Neuronal stem cell (in vitro differentiated cells): Measurements from ENCODE around the gene FYN.
A peak's percentile ranks its signal among the peaks of the same experiment; 100 is the strongest.

ENCODE experiments used
- DNase-seq: peaks from one replicate; pipeline ENCODE4 v3.0.0-alpha.2; 2013; ENCODE audit warnings: low spot score
- H2AFZ ChIP-seq: one replicate; pipeline ENCODE4 v1.6.1; 2013; ENCODE audit warnings: mild to moderate bottlenecking, low read length, inconsistent platforms
- H2AK5ac ChIP-seq: 2 replicates; pipeline ENCODE4 v1.6.1; 2013; ENCODE audit warnings: low read depth, mild to moderate bottlenecking, inconsistent platforms, low read length, moderate library complexity, mixed read lengths
- H2BK120ac ChIP-seq: 2 replicates; pipeline ENCODE4 v1.6.1; 2013; ENCODE audit warnings: low read depth, mild to moderate bottlenecking, inconsistent platforms, low read length, moderate library complexity, mixed read lengths
- H2BK12ac ChIP-seq: one replicate; pipeline ENCODE4 v1.6.1; 2013; ENCODE audit warnings: low read length, inconsistent platforms
- H2BK15ac ChIP-seq: 2 replicates; pipeline ENCODE4 v1.6.1; 2013; ENCODE audit warnings: mild to moderate bottlenecking, low read length, inconsistent platforms, mixed read lengths
- H2BK5ac ChIP-seq: one replicate; pipeline ENCODE4 v1.6.1; 2013; ENCODE audit warnings: inconsistent platforms, mild to moderate bottlenecking, low read length, moderate library complexity
- H3K14ac ChIP-seq: one replicate; pipeline ENCODE4 v1.6.1; 2013; ENCODE audit warnings: low read length, inconsistent platforms
- H3K18ac ChIP-seq: 2 replicates; pipeline ENCODE4 v1.6.1; 2013; ENCODE audit warnings: low read length, inconsistent platforms
- H3K23ac ChIP-seq: 2 replicates; pipeline ENCODE4 v1.6.1; 2013; ENCODE audit warnings: low read depth, mild to moderate bottlenecking, mixed read lengths, low read length, inconsistent platforms; ENCODE audit not compliant: poor library complexity
- H3K27ac ChIP-seq: replicated peaks from 3 replicates; pipeline ENCODE4 v1.5.1; 2013; ENCODE audit warnings: low read length, inconsistent platforms
- H3K27me3 ChIP-seq, 3 experiments: 2 replicates each; pipeline ENCODE4 v1.6.1; 2013; ENCODE audit warnings: low read length in 3 of 3, mild to moderate bottlenecking in 2 of 3, inconsistent platforms in 1 of 3, low read depth in 1 of 3, mixed read lengths in 1 of 3, moderate library complexity in 1 of 3; ENCODE audit not compliant: control insufficient read depth in 3 of 3, insufficient read depth in 3 of 3
- H3K36me3 ChIP-seq, 2 donors: replicated peaks in 1 of 2; 2 replicates each; pipeline ENCODE4 v1.6.1; 2013; ENCODE audit warnings: low read length in 2 of 2; ENCODE audit not compliant: control insufficient read depth in 2 of 2, insufficient read depth in 2 of 2
- H3K4ac ChIP-seq: 2 replicates; pipeline ENCODE4 v1.6.1; 2013; ENCODE audit warnings: inconsistent platforms, mild to moderate bottlenecking, low read length, moderate library complexity
- H3K4me1 ChIP-seq, 2 donors: 1 replicate in 1 of 2; 2 replicates in 1 of 2; pipeline ENCODE4 v1.6.1; 2013; ENCODE audit warnings: low read length in 2 of 2, low read depth in 1 of 2; ENCODE audit not compliant: control insufficient read depth in 2 of 2, insufficient read depth in 1 of 2
- H3K4me2 ChIP-seq: one replicate; pipeline ENCODE4 v1.6.1; 2013; ENCODE audit warnings: mild to moderate bottlenecking, low read length, inconsistent platforms; ENCODE audit not compliant: insufficient read depth, poor library complexity, severe bottlenecking
- H3K4me3 ChIP-seq, 2 donors: 2 replicates each; pipeline ENCODE4 v1.5.1; 2013; ENCODE audit warnings: low read length in 2 of 2, mild to moderate bottlenecking in 2 of 2, inconsistent platforms in 1 of 2, moderate library complexity in 1 of 2
- H3K79me1 ChIP-seq: one replicate; pipeline ENCODE4 v1.6.1; 2013; ENCODE audit warnings: low read depth, mild to moderate bottlenecking, inconsistent platforms, low read length, moderate library complexity
- H3K9ac ChIP-seq: one replicate; pipeline ENCODE4 v1.6.1; 2013; ENCODE audit warnings: mild to moderate bottlenecking, low read depth, low read length, inconsistent platforms; ENCODE audit not compliant: poor library complexity
- H3K9me3 ChIP-seq, 2 donors: replicated peaks in 1 of 2; 2 replicates each; pipeline versions ENCODE3 to v1.6.1; 2013; ENCODE audit warnings: low read length in 2 of 2, mild to moderate bottlenecking in 2 of 2, inconsistent platforms in 1 of 2, low read depth in 1 of 2, mixed read lengths in 1 of 2, moderate library complexity in 1 of 2; ENCODE audit not compliant: control insufficient read depth in 2 of 2, insufficient read depth in 1 of 2
- H4K8ac ChIP-seq: one replicate; pipeline ENCODE4 v1.6.1; 2013; ENCODE audit warnings: low read depth, mild to moderate bottlenecking, inconsistent platforms, low read length, moderate library complexity
- H4K91ac ChIP-seq: one replicate; pipeline ENCODE4 v1.6.1; 2013; ENCODE audit warnings: low read length, low read depth, mild to moderate bottlenecking, inconsistent platforms; ENCODE audit not compliant: poor library complexity
- WGBS, 2 donors: extraction: QIAGEN DNeasy Blood & Tissue Kit; methylation state at CpG; one replicate each; pipeline ENCODE4 v1.1.7; 2013; ENCODE audit warnings: missing lambda C conversion rate in 2 of 2, mixed read lengths in 1 of 2; ENCODE audit not compliant: insufficient read length in 2 of 2, insufficient replicate concordance in 1 of 2; ENCODE audit errors: extremely low coverage in 2 of 2; 5-methylcytosine and 5-hydroxymethylcytosine counted together

The FYN gene

GRCh38 chr6:111834356-111834755 lies 38.9 kb downstream of the FYN start:
- Histone ChIP-seq H3K9me3 (peaks cover 2 to 22% of the 10 kb centered on the region in 2 donors), H3K4me3 (no peak overlapping the region), H3K79me1 (peaks cover 6% of the 10 kb centered on the region), H2BK12ac (no peak overlapping the region), H4K8ac (no peak overlapping the region), H2AFZ (no peak overlapping the region), H3K18ac (peak overlapping the region; percentile 76), H2BK15ac (no peak overlapping the region), H3K27me3 (no peaks in the 10 kb centered on the region), H3K27ac (no peak overlapping the region), H4K91ac (no peak overlapping the region), H2BK5ac (peak overlapping the region; percentile 54), H3K4me2 (no peak overlapping the region), H3K23ac (no peak overlapping the region), H2BK120ac (no peak overlapping the region), H3K36me3 (peaks cover 4 to 91% of the 10 kb centered on the region in 2 donors), H3K14ac (peak overlapping the region; percentile 14), H3K9ac (no peak overlapping the region), H2AK5ac (no peak overlapping the region), H3K4me1 (peaks cover 0 to 4% of the 10 kb centered on the region in 2 donors), H3K4ac (no peak overlapping the region)
- no peak for DNase-seq
- WGBS, 2 donors = no CpG with 5 or more reads among the region's 4 CpGs

GRCh38 chr6:111832833-111833418 lies 40.3 kb downstream of the FYN start:
- Histone ChIP-seq H3K4me1 (peaks cover 0 to 4% of the 10 kb centered on the region in 2 donors), H3K36me3 (peaks cover 4 to 91% of the 10 kb centered on the region in 2 donors), H2BK12ac (no peak overlapping the region), H3K14ac (no peak overlapping the region), H3K18ac (no peak overlapping the region), H3K23ac (no peak overlapping the region), H3K27me3 (no peaks in the 10 kb centered on the region), H2BK5ac (no peak overlapping the region), H3K27ac (no peak overlapping the region), H3K4me3 (no peak overlapping the region), H2AFZ (no peak overlapping the region), H3K79me1 (peaks cover 7% of the 10 kb centered on the region), H2BK120ac (no peak overlapping the region), H3K4me2 (no peak overlapping the region), H3K9ac (no peak overlapping the region), H4K91ac (no peak overlapping the region), H3K4ac (no peak overlapping the region), H3K9me3 (peaks cover 2 to 22% of the 10 kb centered on the region in 2 donors), H2BK15ac (no peak overlapping the region), H4K8ac (no peak overlapping the region), H2AK5ac (no peak overlapping the region)
- DNase-seq = no peak
- no CpG with 5 or more reads among the region's 1 CpG for WGBS, 2 donors

- Histone ChIP-seq H2BK120ac (no peak overlapping the region), H2BK12ac (no peak overlapping the region), H4K91ac (no peak overlapping the region), H4K8ac (no peak overlapping the region), H3K27ac (no peak overlapping the region), H2AK5ac (no peak overlapping the region), H3K79me1 (peaks cover 9% of the 10 kb centered on the region), H2BK15ac (no peak overlapping the region), H3K4me3 (no peak overlapping the region), H3K18ac (no peak overlapping the region), H3K27me3 (no peaks in the 10 kb centered on the region), H3K23ac (no peak overlapping the region), H3K4ac (no peak overlapping the region), H2AFZ (no peak overlapping the region), H3K9ac (no peak overlapping the region), H3K14ac (no peak overlapping the region), H3K36me3 (peaks cover 4 to 91% of the 10 kb centered on the region in 2 donors), H3K4me1 (peaks cover 0 to 6% of the 10 kb centered on the region in 2 donors), H3K9me3 (peaks cover 2 to 22% of the 10 kb centered on the region in 2 donors), H3K4me2 (no peak overlapping the region), H2BK5ac (no peak overlapping the region)
- no peak for DNase-seq
- no CpG with 5 or more reads among the region's 2 CpGs for WGBS, 2 donors
These were observed 41.8 kb downstream of the FYN start for GRCh38 chr6:111831408-111831807.

- Histone ChIP-seq H2BK12ac (no peak overlapping the region), H3K27me3 (no peaks in the 10 kb centered on the region), H3K18ac (no peak overlapping the region), H3K4me2 (no peak overlapping the region), H3K79me1 (peaks cover 9% of the 10 kb centered on the region), H2BK15ac (no peak overlapping the region), H3K9ac (no peak overlapping the region), H2AK5ac (no peak overlapping the region), H3K9me3 (peaks cover 2 to 17% of the 10 kb centered on the region in 2 donors), H3K4ac (no peak overlapping the region), H3K4me1 (peaks cover 0 to 2% of the 10 kb centered on the region in 2 donors), H3K36me3 (peaks cover 4 to 97% of the 10 kb centered on the region in 2 donors), H2BK5ac (no peak overlapping the region), H3K27ac (no peak overlapping the region), H4K91ac (no peak overlapping the region), H3K23ac (no peak overlapping the region), H3K14ac (no peak overlapping the region), H4K8ac (no peak overlapping the region), H3K4me3 (no peak overlapping the region), H2AFZ (no peak overlapping the region), H2BK120ac (no peak overlapping the region)
- WGBS, 2 donors = no CpG with 5 or more reads among the region's 2 CpGs
- no peak for DNase-seq
These were observed 43.3 kb downstream of the FYN start for GRCh38 chr6:111829998-111830397.
